KMS-11 (cell line): ENCODE results near the gene CD34.
"Not testable (repeated sequence)": the region's sequence is repeated elsewhere in the genome, so short reads cannot be mapped to it uniquely, and the experiment has no call there.

Experiments used
- H2AFZ ChIP-seq: fragments of 200-600 bp; sonication (generic); 2 replicates; pipeline ENCODE4 v1.6.1; 2016; ENCODE audit warnings: antibody characterized with exemption, mixed run types, low read depth
- H3K27ac ChIP-seq: fragments of 200-600 bp; sonication (generic); 2 replicates; pipeline ENCODE4 v1.6.1; 2016; ENCODE audit warnings: mild to moderate bottlenecking, mixed run types
- H3K27me3 ChIP-seq: fragments of 200-600 bp; sonication (generic); 2 replicates; pipeline ENCODE4 v1.6.1; 2017; ENCODE audit warnings: mild to moderate bottlenecking, low read depth, mixed run types, moderate library complexity; ENCODE audit not compliant: insufficient read depth
- H3K36me3 ChIP-seq: fragments of 200-600 bp; sonication (generic); 2 replicates; pipeline ENCODE4 v1.6.1; 2017; ENCODE audit warnings: mild to moderate bottlenecking, mixed run types; ENCODE audit not compliant: insufficient read depth
- H3K4me1 ChIP-seq: fragments of 200-600 bp; sonication (generic); 2 replicates; pipeline ENCODE4 v1.6.1; 2016; ENCODE audit warnings: mild to moderate bottlenecking, low read depth, mixed run types; ENCODE audit not compliant: poor library complexity, severe bottlenecking
- H3K4me2 ChIP-seq: fragments of 200-600 bp; sonication (generic); 2 replicates; pipeline ENCODE4 v1.7.0; 2016; ENCODE audit warnings: mild to moderate bottlenecking, mixed run types
- H3K4me3 ChIP-seq: fragments of 200-600 bp; sonication (generic); IDR thresholded peaks from 2 replicates; pipeline ENCODE4 v1.6.1; 2017; ENCODE audit warnings: low read depth, low read length, mixed read lengths; ENCODE audit not compliant: insufficient read depth
- H3K79me2 ChIP-seq: fragments of 200-600 bp; sonication (generic); 2 replicates; pipeline ENCODE4 v1.6.1; 2016; ENCODE audit warnings: low read depth, mixed run types; ENCODE audit not compliant: insufficient read depth
- H3K9ac ChIP-seq: fragments of 200-600 bp; sonication (generic); 2 replicates; pipeline ENCODE4 v1.6.1; 2016; ENCODE audit warnings: mild to moderate bottlenecking, mixed run types
- H4K20me1 ChIP-seq: fragments of 200-600 bp; sonication (generic); 2 replicates; pipeline ENCODE4 v1.6.1; 2016; ENCODE audit warnings: mild to moderate bottlenecking, mixed run types; ENCODE audit not compliant: insufficient read depth
- CTCF ChIP-seq: fragments of 200-600 bp; sonication (generic); conservative IDR thresholded peaks from 2 replicates; pipeline ENCODE4 v1.6.1; 2017; ENCODE audit warnings: low read depth, mild to moderate bottlenecking, antibody characterized with exemption, low read length, moderate library complexity, mixed read lengths

The CD34 gene

GRCh38 chr1:207946756-207947155 is 35.8 kb upstream of the CD34 start:
- no peak overlapping the region for H3K9ac ChIP-seq
- no peak overlapping the region for H2AFZ ChIP-seq
- H4K20me1 ChIP-seq: no peaks in the 10 kb centered on the region
- no peak overlapping the region for H3K4me3 ChIP-seq
- H3K4me2 ChIP-seq: no peak overlapping the region
- no peak overlapping the region for H3K27ac ChIP-seq
- H3K4me1 ChIP-seq: no peaks in the 10 kb centered on the region
- H3K36me3 ChIP-seq: no peaks in the 10 kb centered on the region
- TF ChIP-seq CTCF: no peak
- H3K79me2 ChIP-seq: no peaks in the 10 kb centered on the region
- no peaks in the 10 kb centered on the region for H3K27me3 ChIP-seq

GRCh38 chr1:207944571-207944970 is 33.6 kb upstream of the CD34 start:
- Histone ChIP-seq H3K9ac (no peak overlapping the region), H3K4me1 (no peaks in the 10 kb centered on the region), H2AFZ (no peak overlapping the region), H3K36me3 (no peaks in the 10 kb centered on the region), H3K27ac (no peak overlapping the region), H3K4me2 (no peak overlapping the region), H4K20me1 (no peaks in the 10 kb centered on the region), H3K27me3 (no peaks in the 10 kb centered on the region), H3K79me2 (no peaks in the 10 kb centered on the region), H3K4me3 (no peak overlapping the region)
- TF ChIP-seq CTCF: no peak

GRCh38 chr1:207942337-207942741 is 31.4 kb upstream of the CD34 start:
- H2AFZ ChIP-seq, H3K4me1 ChIP-seq, H3K36me3 ChIP-seq, H3K4me3 ChIP-seq, H3K27me3 ChIP-seq, H3K4me2 ChIP-seq, H4K20me1 ChIP-seq, H3K79me2 ChIP-seq, H3K27ac ChIP-seq, H3K9ac ChIP-seq: not testable (repeated sequence)

- Histone ChIP-seq H3K27me3 (no peaks in the 10 kb centered on the region), H3K36me3 (no peaks in the 10 kb centered on the region), H3K4me1 (no peaks in the 10 kb centered on the region), H3K4me2 (no peak overlapping the region), H2AFZ (no peak overlapping the region), H3K9ac (no peak overlapping the region), H4K20me1 (no peaks in the 10 kb centered on the region), H3K79me2 (no peaks in the 10 kb centered on the region), H3K27ac (no peak overlapping the region), H3K4me3 (no peak overlapping the region)
- TF ChIP-seq CTCF: no peak
Observed at GRCh38 chr1:207941665-207942064, 30.7 kb upstream of the CD34 start.

GRCh38 chr1:207938016-207938415 is 27.1 kb upstream of the CD34 start:
- TF ChIP-seq CTCF: no peak
- no peaks in the 10 kb centered on the region for H3K4me1 ChIP-seq
- H3K4me2 ChIP-seq: no peak overlapping the region
- no peaks in the 10 kb centered on the region for H4K20me1 ChIP-seq
- H3K27ac ChIP-seq: no peak overlapping the region
- no peaks in the 10 kb centered on the region for H3K79me2 ChIP-seq
- no peak overlapping the region for H2AFZ ChIP-seq
- H3K27me3 ChIP-seq: no peaks in the 10 kb centered on the region
- no peak overlapping the region for H3K4me3 ChIP-seq
- H3K36me3 ChIP-seq: no peaks in the 10 kb centered on the region
- H3K9ac ChIP-seq: no peak overlapping the region
